ENCODE measurements around the gene APBA1. TPM values are rescaled to one million over a fixed set of nuclear protein-coding genes. Genes with fewer than 3 reads are reported as not detected.

Gene APBA1
- total and polyA plus RNA-seq, 2 donors (not counting 1 experiment from before 2014, with no cell fraction given): 0.01 to 0.05 TPM

DNA sequence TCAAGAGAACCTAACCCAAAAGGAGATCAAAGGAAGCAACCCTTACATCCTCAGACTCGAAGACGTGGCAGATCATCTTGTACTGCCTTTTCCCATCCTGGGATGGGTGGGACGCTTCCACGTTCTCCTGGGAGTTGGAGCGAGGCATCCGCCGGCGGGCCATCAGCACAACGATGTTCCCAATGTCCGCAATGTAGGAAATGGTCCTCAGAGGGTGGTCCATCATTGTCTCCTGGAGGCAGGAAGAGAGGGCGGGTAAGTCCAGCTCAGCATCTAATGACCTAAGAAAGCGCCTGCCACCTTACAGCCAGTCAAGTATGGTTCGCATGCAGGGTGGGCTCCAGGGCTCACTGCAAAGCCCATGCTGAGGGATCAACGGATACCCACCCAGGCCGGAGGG, 216.0 kb downstream of the APBA1 start:
- intact Hi-C loops (cut with micrococcal nuclease): no loop called here
- Histone ChIP-seq H3K9ac (ENCODE audit: low read length) (no peak overlapping the region), H3K4me1 (ENCODE audit: control insufficient read depth in 2 of 2, insufficient read depth in 2 of 2, low read length in 2 of 2) (no peaks in the 10 kb centered on the region), H3K27ac (ENCODE audit: low read length in 2 of 2) (no peak overlapping the region), H4K20me1 (ENCODE audit: control insufficient read depth, insufficient read depth, low read length, poor library complexity, severe bottlenecking) (no peaks in the 10 kb centered on the region), H3K4me3 (ENCODE audit: control extremely low read depth in 1 of 5, extremely low read depth in 1 of 5, insufficient read depth in 1 of 5, low read depth in 2 of 5, low read length in 4 of 5) (no peak overlapping the region), H3K79me2 (ENCODE audit: control insufficient read depth, insufficient read depth, low read length) (no peaks in the 10 kb centered on the region), H3K4me2 (replicated peaks; ENCODE audit: low read depth, low read length, poor library complexity, severe bottlenecking) (no peak overlapping the region), H2AFZ (ENCODE audit: insufficient read depth, low read depth, low read length, poor library complexity, severe bottlenecking) (no peak overlapping the region), H3K36me3 (replicated peaks in 1 of 2; ENCODE audit: control extremely low read depth in 1 of 2, control insufficient read depth in 1 of 2, extremely low read depth in 1 of 2, insufficient read depth in 2 of 2, low read length in 1 of 2) (no peaks in the 10 kb centered on the region), H3K9me3 (ENCODE audit: control extremely low read depth in 1 of 3, control insufficient read depth in 2 of 3, insufficient read depth in 1 of 3, low read length in 2 of 3) (no peaks in the 10 kb centered on the region), H3K27me3 (replicated peaks in 1 of 4; ENCODE audit: control extremely low read depth in 1 of 4, control insufficient read depth in 3 of 4, insufficient read depth in 4 of 4, low read length in 3 of 4) (no peaks in the 10 kb centered on the region)
- Mint-ChIP-seq H3K27me3 (no peaks in the 10 kb centered on the region), H3K9me3 (ENCODE audit: insufficient read depth) (no peaks in the 10 kb centered on the region), H3K4me3 (no peak overlapping the region), H3K4me1 (no peaks in the 10 kb centered on the region), H3K27ac (no peak overlapping the region)
- ChIA-PET CTCF (interaction anchor here (1.1 kb wide), 1 partner anchor 34 kb away, joined by 3 read pairs; no protein-coding TSS in a partner anchor), POLR2A (no interaction called here)
- ATAC-seq (ENCODE audit: low read depth) (no peak), DNase-seq (no peak)
- no peak for TF ChIP-seq EZH2 (IDR thresholded peaks at IDR 0.05; ENCODE audit: borderline replicate concordance, insufficient read depth, low read depth, low read length, poor library complexity, severe bottlenecking)
- TF ChIP-seq, protein P1, sequence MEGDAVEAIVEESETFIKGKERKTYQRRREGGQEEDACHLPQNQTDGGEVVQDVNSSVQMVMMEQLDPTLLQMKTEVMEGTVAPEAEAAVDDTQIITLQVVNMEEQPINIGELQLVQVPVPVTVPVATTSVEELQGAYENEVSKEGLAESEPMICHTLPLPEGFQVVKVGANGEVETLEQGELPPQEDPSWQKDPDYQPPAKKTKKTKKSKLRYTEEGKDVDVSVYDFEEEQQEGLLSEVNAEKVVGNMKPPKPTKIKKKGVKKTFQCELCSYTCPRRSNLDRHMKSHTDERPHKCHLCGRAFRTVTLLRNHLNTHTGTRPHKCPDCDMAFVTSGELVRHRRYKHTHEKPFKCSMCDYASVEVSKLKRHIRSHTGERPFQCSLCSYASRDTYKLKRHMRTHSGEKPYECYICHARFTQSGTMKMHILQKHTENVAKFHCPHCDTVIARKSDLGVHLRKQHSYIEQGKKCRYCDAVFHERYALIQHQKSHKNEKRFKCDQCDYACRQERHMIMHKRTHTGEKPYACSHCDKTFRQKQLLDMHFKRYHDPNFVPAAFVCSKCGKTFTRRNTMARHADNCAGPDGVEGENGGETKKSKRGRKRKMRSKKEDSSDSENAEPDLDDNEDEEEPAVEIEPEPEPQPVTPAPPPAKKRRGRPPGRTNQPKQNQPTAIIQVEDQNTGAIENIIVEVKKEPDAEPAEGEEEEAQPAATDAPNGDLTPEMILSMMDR (IDR thresholded peaks at IDR 0.05): no peak
- WGBS (ENCODE audit: insufficient coverage): 95% methylated on average over 13 of the region's 15 CpGs

DNA sequence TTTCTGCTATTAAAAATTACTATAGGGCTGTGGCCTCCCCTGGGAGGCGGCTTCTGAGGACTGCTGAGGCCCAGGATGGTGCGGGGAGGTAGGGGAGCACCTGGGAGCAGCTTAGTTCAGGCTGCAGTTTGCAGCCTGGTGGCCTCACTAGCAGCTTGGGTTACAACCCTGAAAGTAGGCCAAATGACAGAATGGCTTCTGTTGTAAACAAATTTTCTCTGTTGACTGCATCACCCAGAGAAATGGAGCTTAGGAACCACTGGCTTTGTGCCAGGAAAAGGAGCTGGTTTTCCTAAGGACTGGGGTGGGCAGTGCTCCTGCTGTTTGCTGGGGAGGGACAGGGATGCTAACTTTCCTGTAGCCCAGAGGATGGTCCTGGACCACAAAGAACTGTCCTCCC, 216.9 kb downstream of the APBA1 start:
- ChIA-PET CTCF (no interaction called here), POLR2A (no interaction called here)
- H3K4me1 Mint-ChIP-seq: no peaks in the 10 kb centered on the region
- Histone ChIP-seq H4K20me1 (ENCODE audit: control insufficient read depth, insufficient read depth, low read length, poor library complexity, severe bottlenecking) (no peaks in the 10 kb centered on the region), H3K4me3 (ENCODE audit: control extremely low read depth in 1 of 5, extremely low read depth in 1 of 5, insufficient read depth in 1 of 5, low read depth in 2 of 5, low read length in 4 of 5) (no peak overlapping the region), H3K27me3 (replicated peaks in 1 of 4; ENCODE audit: control extremely low read depth in 1 of 4, control insufficient read depth in 3 of 4, insufficient read depth in 4 of 4, low read length in 3 of 4) (no peaks in the 10 kb centered on the region), H3K36me3 (replicated peaks in 1 of 2; ENCODE audit: control extremely low read depth in 1 of 2, control insufficient read depth in 1 of 2, extremely low read depth in 1 of 2, insufficient read depth in 2 of 2, low read length in 1 of 2) (no peaks in the 10 kb centered on the region), H2AFZ (ENCODE audit: insufficient read depth, low read depth, low read length, poor library complexity, severe bottlenecking) (no peak overlapping the region), H3K4me2 (replicated peaks; ENCODE audit: low read depth, low read length, poor library complexity, severe bottlenecking) (no peak overlapping the region), H3K27ac (ENCODE audit: low read length in 2 of 2) (no peak overlapping the region), H3K4me1 (ENCODE audit: control insufficient read depth in 2 of 2, insufficient read depth in 2 of 2, low read length in 2 of 2) (no peaks in the 10 kb centered on the region), H3K9ac (ENCODE audit: low read length) (no peak overlapping the region), H3K79me2 (ENCODE audit: control insufficient read depth, insufficient read depth, low read length) (no peaks in the 10 kb centered on the region), H3K9me3 (ENCODE audit: control extremely low read depth in 1 of 3, control insufficient read depth in 2 of 3, insufficient read depth in 1 of 3, low read length in 2 of 3) (no peaks in the 10 kb centered on the region)
- no peak overlapping the region for H3K4me3 Mint-ChIP-seq
- H3K27me3 Mint-ChIP-seq: no peaks in the 10 kb centered on the region
- no peak for ATAC-seq (ENCODE audit: low read depth)
- no peak overlapping the region for H3K27ac Mint-ChIP-seq
- intact Hi-C loops (cut with micrococcal nuclease): no loop called here
- WGBS (ENCODE audit: insufficient coverage): 86% methylated on average over 2 of the region's 2 CpGs
- TF ChIP-seq EZH2 (IDR thresholded peaks at IDR 0.05; ENCODE audit: borderline replicate concordance, insufficient read depth, low read depth, low read length, poor library complexity, severe bottlenecking): no peak
- TF ChIP-seq, protein P1 (IDR thresholded peaks at IDR 0.05): no peak
- H3K9me3 Mint-ChIP-seq (ENCODE audit: insufficient read depth): no peaks in the 10 kb centered on the region
- no peak for DNase-seq

Data from B cell (primary cell).